Choroid plexus epithelial cell (primary cell): Measurements from ENCODE around the gene ZYG11B.
A peak's percentile ranks its signal among the peaks of the same experiment; 100 is the strongest.
"Not testable (repeated sequence)": the region's sequence is repeated elsewhere in the genome, so short reads cannot be mapped to it uniquely, and the experiment has no call there.

Experiments used
- DNase-seq: peaks from one replicate; pipeline ENCODE4 v3.0.0-alpha.2; 2010; ENCODE audit warnings: low read depth
- H3K4me3 ChIP-seq: 2 replicates; pipeline ENCODE4 v1.5.1; 2011; ENCODE audit warnings: low read depth, mild to moderate bottlenecking, control low read depth, low read length, moderate library complexity
- TF ChIP-seq, protein P1 (sequence below): conservative IDR thresholded peaks from 2 replicates; pipeline ENCODE4 v1.5.1; 2011; ENCODE audit warnings: low read depth, mild to moderate bottlenecking, control low read depth, inconsistent platforms, low read length, moderate library complexity

ZYG11B gene

GRCh38 chr1:52707927-52708655 is 18.2 kb upstream of the ZYG11B start:
- DNase-seq = peak; percentile 33
- no peak overlapping the region for H3K4me3 ChIP-seq
- TF ChIP-seq, protein P1, sequence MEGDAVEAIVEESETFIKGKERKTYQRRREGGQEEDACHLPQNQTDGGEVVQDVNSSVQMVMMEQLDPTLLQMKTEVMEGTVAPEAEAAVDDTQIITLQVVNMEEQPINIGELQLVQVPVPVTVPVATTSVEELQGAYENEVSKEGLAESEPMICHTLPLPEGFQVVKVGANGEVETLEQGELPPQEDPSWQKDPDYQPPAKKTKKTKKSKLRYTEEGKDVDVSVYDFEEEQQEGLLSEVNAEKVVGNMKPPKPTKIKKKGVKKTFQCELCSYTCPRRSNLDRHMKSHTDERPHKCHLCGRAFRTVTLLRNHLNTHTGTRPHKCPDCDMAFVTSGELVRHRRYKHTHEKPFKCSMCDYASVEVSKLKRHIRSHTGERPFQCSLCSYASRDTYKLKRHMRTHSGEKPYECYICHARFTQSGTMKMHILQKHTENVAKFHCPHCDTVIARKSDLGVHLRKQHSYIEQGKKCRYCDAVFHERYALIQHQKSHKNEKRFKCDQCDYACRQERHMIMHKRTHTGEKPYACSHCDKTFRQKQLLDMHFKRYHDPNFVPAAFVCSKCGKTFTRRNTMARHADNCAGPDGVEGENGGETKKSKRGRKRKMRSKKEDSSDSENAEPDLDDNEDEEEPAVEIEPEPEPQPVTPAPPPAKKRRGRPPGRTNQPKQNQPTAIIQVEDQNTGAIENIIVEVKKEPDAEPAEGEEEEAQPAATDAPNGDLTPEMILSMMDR = no peak

DNA sequence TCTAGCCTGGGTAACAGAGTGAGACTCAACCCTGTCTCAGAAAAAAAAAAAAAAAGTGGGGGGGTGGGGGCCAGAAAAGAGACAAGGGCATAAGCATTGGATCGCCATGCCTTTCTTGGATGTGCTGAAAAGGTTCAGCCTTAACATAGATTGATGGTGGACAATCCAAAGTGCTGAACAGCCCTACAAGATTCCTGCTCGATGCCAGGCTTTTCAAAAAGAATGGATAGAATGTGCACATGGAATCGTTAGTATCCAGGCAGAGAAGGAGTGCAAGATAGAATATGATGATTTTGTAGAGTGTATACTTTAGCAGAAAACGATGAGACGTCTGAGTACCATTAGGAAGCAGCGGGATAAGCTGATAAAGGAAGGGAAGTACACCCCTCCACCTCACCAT is 17.2 kb upstream of the ZYG11B start:
- TF ChIP-seq, protein P1 = no peak
- no peak overlapping the region for H3K4me3 ChIP-seq
- DNase-seq = no peak

- DNase-seq = no peak
- TF ChIP-seq, protein P1 = no peak
- no peak overlapping the region for H3K4me3 ChIP-seq
Measured at GRCh38 chr1:52713590-52713989, 12.7 kb upstream of the ZYG11B start.

DNA sequence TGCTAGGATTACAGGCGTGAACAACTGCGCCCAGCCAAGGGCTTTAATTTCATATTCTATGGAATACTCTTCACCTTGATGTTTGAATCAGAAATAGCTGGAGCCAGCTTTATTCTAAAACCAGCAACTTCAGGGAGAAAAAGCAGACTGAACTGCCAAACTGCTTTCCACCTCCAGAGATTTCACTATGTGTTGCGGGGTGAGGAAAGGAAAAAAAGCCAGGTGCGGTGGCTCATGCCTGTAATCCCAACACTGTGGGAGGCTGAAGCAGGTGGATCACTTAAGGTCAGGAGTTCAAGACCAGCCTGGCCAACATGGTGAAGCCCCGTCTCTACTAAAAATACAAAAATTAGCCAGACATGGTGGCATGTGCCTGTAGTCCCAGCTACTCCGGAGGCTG is 11.0 kb upstream of the ZYG11B start:
- DNase-seq, H3K4me3 ChIP-seq: not testable (repeated sequence)

- TF ChIP-seq, protein P1 = no peak
- DNase-seq = no peak
Measured at GRCh38 chr1:52723260-52723659, 3.0 kb upstream of the ZYG11B start.

DNA sequence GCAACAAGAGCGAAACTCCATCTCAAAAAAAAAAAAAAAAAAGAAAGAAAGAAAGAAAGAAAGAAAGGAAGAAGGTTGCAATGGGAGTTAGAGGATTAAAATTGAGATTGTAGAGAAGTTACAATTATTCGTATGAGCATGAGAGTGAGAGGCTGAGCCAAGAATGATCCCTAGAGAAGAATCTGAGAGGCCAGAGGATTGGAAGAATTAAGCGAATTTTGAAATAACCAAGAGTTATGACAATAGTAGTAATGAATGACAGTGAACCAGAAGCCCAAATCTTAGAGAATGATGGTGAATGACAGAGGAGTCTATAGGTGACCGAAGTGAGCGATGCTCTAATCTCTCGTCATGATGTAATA is 369 bp upstream of the ZYG11B start:
- DNase-seq = no peak
- TF ChIP-seq, protein P1 = no peak
- H3K4me3 ChIP-seq = peak overlapping the region; percentile 88

More at GRCh38 chr1:52723260-52723659, 3.0 kb upstream of the ZYG11B start:
- H3K4me3 ChIP-seq = no peak overlapping the region

DNA sequence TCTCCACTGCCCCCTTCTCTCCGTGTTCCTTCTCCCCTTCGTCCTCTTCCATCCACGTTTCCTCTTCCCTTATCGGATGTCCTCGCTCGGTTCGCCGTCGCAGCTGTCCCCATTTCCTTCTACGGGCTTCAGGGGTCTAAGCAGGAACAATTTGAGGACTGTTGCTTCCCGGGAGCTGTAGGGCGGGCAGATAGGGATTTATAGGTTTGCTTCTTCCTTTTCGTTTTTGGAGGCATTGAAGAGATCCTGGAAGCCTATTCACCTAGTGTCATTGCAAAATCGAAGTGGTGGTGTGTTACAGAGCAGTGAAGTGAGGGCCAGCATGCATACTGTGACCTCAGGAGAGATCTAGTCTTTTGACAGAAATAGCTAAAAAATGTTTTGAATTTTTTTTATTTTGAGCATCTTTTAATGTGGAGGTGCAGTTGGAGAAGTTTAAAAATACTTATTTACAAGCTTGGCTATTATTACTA is 897 bp downstream of the ZYG11B start:
- peak; percentile 24 for DNase-seq
- TF ChIP-seq, protein P1 = no peak
- H3K4me3 ChIP-seq = peak overlapping the region; percentile 88
